ENCODE results near the gene GLT1D1.
"Not testable (repeated sequence)": the region's sequence is repeated elsewhere in the genome, so short reads cannot be mapped to it uniquely, and the experiment has no call there.

Gene GLT1D1

GRCh38 chr12:128820723-128821432 lies 32.4 kb upstream of the GLT1D1 start:
- DNase-seq: no peak

- DNase-seq: peak; percentile 65
Observed at GRCh38 chr12:128823216-128823915, 29.9 kb upstream of the GLT1D1 start.

GRCh38 chr12:128823916-128824839 lies 29.1 kb upstream of the GLT1D1 start, which contains the start of gene SLC15A4:
Gene SLC15A4, minus strand, starts transcription at chr12:128823958. Its CDS starts 15 bp downstream, at chr12:128823943.
- DNase-seq: peak; percentile 96

- DNase-seq: no peak
Observed at GRCh38 chr12:128825835-128826234, 27.4 kb upstream of the GLT1D1 start.

- no peak for DNase-seq
Observed at GRCh38 chr12:128827724-128828123, 25.6 kb upstream of the GLT1D1 start.

- no peak for DNase-seq
Observed at GRCh38 chr12:128829861-128830504, 23.3 kb upstream of the GLT1D1 start.

- no peak for DNase-seq
Observed at GRCh38 chr12:128830505-128830893, 22.8 kb upstream of the GLT1D1 start.

GRCh38 chr12:128833418-128833817 lies 19.9 kb upstream of the GLT1D1 start:
- no peak for DNase-seq

- peak; percentile 24 for DNase-seq
Observed at GRCh38 chr12:128839885-128840284, 13.4 kb upstream of the GLT1D1 start.

GRCh38 chr12:128840862-128841468 lies 12.3 kb upstream of the GLT1D1 start:
- no peak for DNase-seq

- peak; percentile 17 for DNase-seq
Observed at GRCh38 chr12:128842579-128842978, 10.7 kb upstream of the GLT1D1 start.

GRCh38 chr12:128843538-128843937 lies 9.7 kb upstream of the GLT1D1 start:
- no peak for DNase-seq

- peak; percentile 30 for DNase-seq
Observed at GRCh38 chr12:128844031-128844635, 9.1 kb upstream of the GLT1D1 start.

- peak; percentile 31 for DNase-seq
Observed at GRCh38 chr12:128846671-128847070, 6.6 kb upstream of the GLT1D1 start.

- peak; percentile 43 for DNase-seq
Observed at GRCh38 chr12:128848371-128848770, 4.9 kb upstream of the GLT1D1 start.

GRCh38 chr12:128849806-128850205 lies 3.5 kb upstream of the GLT1D1 start:
- not testable (repeated sequence) for DNase-seq

- DNase-seq: peak; percentile 1
Observed at GRCh38 chr12:128850400-128850799, 2.9 kb upstream of the GLT1D1 start.

GRCh38 chr12:128851429-128851828 lies 1.8 kb upstream of the GLT1D1 start:
- peak; percentile 8 for DNase-seq

- DNase-seq: peak; percentile 25
Observed at GRCh38 chr12:128852026-128852698, 1.1 kb upstream of the GLT1D1 start.

- DNase-seq: no peak
Observed at GRCh38 chr12:128853600-128854197, 421 bp downstream of the GLT1D1 start.

Data from activated effector memory CD4-positive, alpha-beta T cell treated with anti-CD3 and anti-CD28 coated beads, Interleukin-2, amount 50 U/mL, for 16 hours (primary cell).